HG03565 (cell line): ENCODE measurements around the gene ANKRD18A.

Source experiments
- ATAC-seq: cut with Tn5 transposase; IDR thresholded peaks from one replicate; pipeline ENCODE4 v1.9.1; 2021; ENCODE audit warnings: mild to moderate bottlenecking, moderate library complexity; ENCODE audit not compliant: unreplicated experiment

Gene ANKRD18A

GRCh38 chr9:38620483-38621433 lies at the start of gene ANKRD18A:
Gene ANKRD18A, minus strand, starts transcription at chr9:38620596. Its CDS starts 311 bp downstream, at chr9:38620285.
- ATAC-seq = peak; percentile 67

- no peak for ATAC-seq
Measured at GRCh38 chr9:38668791-38669466, 48.5 kb upstream of the ANKRD18A start.

GRCh38 chr9:38662763-38663593 lies 42.6 kb upstream of the ANKRD18A start:
- no peak for ATAC-seq

- no peak for ATAC-seq
Measured at GRCh38 chr9:38659538-38659937, 39.1 kb upstream of the ANKRD18A start.

GRCh38 chr9:38656896-38657295 lies 36.5 kb upstream of the ANKRD18A start:
- ATAC-seq = no peak

GRCh38 chr9:38652486-38652885 lies 32.1 kb upstream of the ANKRD18A start:
- no peak for ATAC-seq

- ATAC-seq = no peak
Measured at GRCh38 chr9:38652044-38652443, 31.6 kb upstream of the ANKRD18A start.

- ATAC-seq = no peak
Measured at GRCh38 chr9:38651400-38652042, 31.1 kb upstream of the ANKRD18A start.

- no peak for ATAC-seq
Measured at GRCh38 chr9:38650564-38650963, 30.2 kb upstream of the ANKRD18A start.

- no peak for ATAC-seq
Measured at GRCh38 chr9:38649731-38650363, 29.5 kb upstream of the ANKRD18A start.

- ATAC-seq = no peak
Measured at GRCh38 chr9:38644601-38645000, 24.2 kb upstream of the ANKRD18A start.

- ATAC-seq = no peak
Measured at GRCh38 chr9:38643815-38644173, 23.4 kb upstream of the ANKRD18A start.

GRCh38 chr9:38642951-38643814 lies 22.8 kb upstream of the ANKRD18A start:
- no peak for ATAC-seq

GRCh38 chr9:38641985-38642864 lies 21.8 kb upstream of the ANKRD18A start:
- no peak for ATAC-seq

- ATAC-seq = no peak
Measured at GRCh38 chr9:38641142-38641541, 20.7 kb upstream of the ANKRD18A start.

- ATAC-seq = no peak
Measured at GRCh38 chr9:38639577-38639940, 19.2 kb upstream of the ANKRD18A start.

GRCh38 chr9:38638881-38639576 lies 18.6 kb upstream of the ANKRD18A start:
- ATAC-seq = no peak

GRCh38 chr9:38634315-38634714 lies 13.9 kb upstream of the ANKRD18A start:
- no peak for ATAC-seq
